HepG2 (cell line): ENCODE results near the gene CLRN2. TPM values are rescaled to one million over a fixed set of nuclear protein-coding genes. Genes with fewer than 3 reads are reported as not detected.

Experiments
- ATAC-seq: fragments of 200-7000 bp; cut with Tn5 transposase; 3 replicates; pipeline ENCODE4 v1.9.1; 2020; ENCODE audit warnings: mild to moderate bottlenecking, moderate library complexity
- BruUV-seq: library from RNA; stranded (reverse); fragments of 400-500 nt; replicated peaks from 2 replicates; lab custom pipeline; 2021; lab: Mats Ljungman, UMichigan
- CTCF ChIA-PET: fragments of 300-600 bp; formaldehyde crosslinking; extraction: SDS; loops from one replicate; lab custom pipeline; 2021; ENCODE audit warnings: low total read pairs, inconsistent platforms, low intra/inter-chr PET ratio; lab: Yijun Ruan, JAX
- POLR2A ChIA-PET: fragments of 350-600 bp; sonication (Branson Sonifier 250); formaldehyde crosslinking; loops from one replicate; lab custom pipeline; 2020; ENCODE audit warnings: antibody characterized with exemption, inconsistent platforms; lab: Yijun Ruan, JAX
- DNase-seq: peaks from one replicate; pipeline ENCODE4 v3.0.0-alpha.2; 2015; ENCODE audit warnings: low spot score
- FAIRE-seq: peaks from 3 replicates; lab custom pipeline; 2011; peaks lifted over from hg19 to GRCh38; lab: Jason Lieb, UNC
- H2AFZ ChIP-seq: one replicate; pipeline ENCODE4 v1.6.1; 2011; ENCODE audit warnings: low read length, inconsistent platforms
- H3K27ac ChIP-seq: fragments of 300-600 bp; 3 replicates; pipeline ENCODE4 v1.8.0; 2011; ENCODE audit warnings: mixed run types, mild to moderate bottlenecking, mixed read lengths, low read length, inconsistent platforms; ENCODE audit not compliant: insufficient read depth; ENCODE audit errors: extremely low read length
- H3K27me3 ChIP-seq, 2 experiments: fragments of 200-600 bp in 1 of 2; 2 replicates in 1 of 2; 3 replicates in 1 of 2; pipeline versions ENCODE4 v1.6.0 to v1.8.0; 2011; ENCODE audit warnings: low read length in 2 of 2, mild to moderate bottlenecking in 2 of 2, moderate library complexity in 2 of 2, inconsistent platforms in 1 of 2; ENCODE audit not compliant: insufficient read depth in 2 of 2, control insufficient read depth in 1 of 2
- H3K36me3 ChIP-seq, 2 experiments: fragments of 200-600 bp in 1 of 2; replicated peaks in 1 of 2; 2 replicates in 1 of 2; 3 replicates in 1 of 2; pipeline versions ENCODE4 v1.5.1 to v1.8.0; 2011; ENCODE audit warnings: low read length in 2 of 2, inconsistent platforms in 1 of 2; ENCODE audit not compliant: insufficient read depth in 2 of 2, control insufficient read depth in 1 of 2
- H3K4me1 ChIP-seq: 2 replicates; pipeline ENCODE4 v1.5.1; 2012; ENCODE audit warnings: low read length, inconsistent platforms; ENCODE audit not compliant: insufficient read depth
- H3K4me2 ChIP-seq: 2 replicates; pipeline ENCODE4 v1.6.0; 2011; ENCODE audit warnings: low read depth, low read length, inconsistent platforms
- H3K4me3 ChIP-seq, 3 experiments: fragments of 200-600 bp in 1 of 3; sonication (generic), shearing (Covaris generic) in 1 of 3; replicated peaks in 1 of 3; 2 replicates each; pipeline ENCODE4 v1.5.1; 2011 to 2016; ENCODE audit warnings: low read length in 3 of 3, inconsistent platforms in 2 of 3, low read depth in 2 of 3, mild to moderate bottlenecking in 2 of 3, control low read depth in 1 of 3, mixed read lengths in 1 of 3; ENCODE audit not compliant: insufficient read depth in 1 of 3
- H3K79me2 ChIP-seq: one replicate; pipeline ENCODE4 v1.6.1; 2011; ENCODE audit warnings: low read length, inconsistent platforms; ENCODE audit not compliant: insufficient read depth
- H3K9ac ChIP-seq: 2 replicates; pipeline ENCODE4 v1.6.0; 2011; ENCODE audit warnings: mild to moderate bottlenecking, low read depth, low read length, inconsistent platforms; ENCODE audit not compliant: insufficient read depth
- H3K9me3 ChIP-seq: 2 replicates; pipeline ENCODE4 v1.5.1; 2012; ENCODE audit warnings: mild to moderate bottlenecking, low read length
- H4K20me1 ChIP-seq: 2 replicates; pipeline ENCODE4 v1.6.0; 2011; ENCODE audit warnings: inconsistent platforms, mild to moderate bottlenecking, low read length, moderate library complexity; ENCODE audit not compliant: insufficient read depth
- CREB3 ChIP-seq: sonication (generic); formaldehyde crosslinking; IDR thresholded peaks from 2 replicates; pipeline ENCODE4 v1.5.0; 2020; ENCODE audit warnings: missing genetic modification reagents
- GATA4 ChIP-seq: sonication (generic); IDR thresholded peaks from 2 replicates; pipeline ENCODE4 v1.6.1; 2016; ENCODE audit warnings: antibody characterized with exemption, low read depth, borderline replicate concordance
- IRF1 ChIP-seq: sonication (generic); formaldehyde crosslinking; IDR thresholded peaks from 2 replicates; pipeline ENCODE4 v1.4.0; 2020; ENCODE audit warnings: low read depth, mild to moderate bottlenecking, missing genetic modification reagents
- KAT7 ChIP-seq: IDR thresholded peaks from 2 replicates; pipeline ENCODE4 v1.6.1; 2018; ENCODE audit warnings: borderline replicate concordance, missing compliant biosample characterization
- MATR3 ChIP-seq: sonication (generic); formaldehyde crosslinking; IDR thresholded peaks from 2 replicates; pipeline ENCODE4 v1.4.0; 2020; ENCODE audit warnings: missing genetic modification reagents
- MTERF4 ChIP-seq: sonication (generic); formaldehyde crosslinking; IDR thresholded peaks from 2 replicates; pipeline ENCODE4 v1.8.0; 2023; ENCODE audit warnings: mild to moderate bottlenecking, missing genetic modification reagents
- SIX1 ChIP-seq: sonication (generic); formaldehyde crosslinking; IDR thresholded peaks from 2 replicates; pipeline ENCODE4 v1.4.0; 2020; ENCODE audit warnings: missing genetic modification reagents, borderline replicate concordance
- SMAD3 ChIP-seq: sonication (generic); formaldehyde crosslinking; IDR thresholded peaks from 2 replicates; pipeline ENCODE4 v1.4.0; 2020; ENCODE audit warnings: missing genetic modification reagents
- U2AF1 ChIP-seq: fragments of 200-400 bp; formaldehyde crosslinking; optimal IDR thresholded peaks from 2 replicates; pipeline ENCODE3; 2017; ENCODE audit warnings: mild to moderate bottlenecking, low read depth, low read length
- ZHX1 ChIP-seq: sonication (generic); formaldehyde crosslinking; IDR thresholded peaks from 2 replicates; pipeline ENCODE4 v1.8.1; 2022; ENCODE audit warnings: low read depth, mild to moderate bottlenecking, missing genetic modification reagents
- ZMYM3 ChIP-seq: sonication (generic); formaldehyde crosslinking; IDR thresholded peaks from 2 replicates; pipeline ENCODE4 v1.5.1; 2020; ENCODE audit warnings: mild to moderate bottlenecking, missing genetic modification reagents
- ZNF883 ChIP-seq: sonication (generic); formaldehyde crosslinking; IDR thresholded peaks from 2 replicates; pipeline ENCODE4 v1.5.1; 2020; ENCODE audit warnings: mild to moderate bottlenecking, missing genetic modification reagents; ENCODE audit errors: not compliant biosample characterization
- ZSCAN22 ChIP-seq: sonication (generic); formaldehyde crosslinking; IDR thresholded peaks from 2 replicates; pipeline ENCODE4 v1.4.0; 2020; ENCODE audit warnings: mild to moderate bottlenecking, missing genetic modification reagents
- WGBS: methylation state at CpG from one replicate; pipeline ENCODE4 v1.1.6; 2017; ENCODE audit warnings: low lambda C conversion rate; 5-methylcytosine and 5-hydroxymethylcytosine counted together
- in situ Hi-C: cut with HindIII; loops from 2 replicates; pipeline ENCODE4 v1.10.0; 2017; ENCODE audit warnings: low pct_unique_long_range_greater_than_20kb; ENCODE audit not compliant: extremely low pct_ligation_motif_present
- intact Hi-C: fragments of 100-400 bp; cut with micrococcal nuclease; formaldehyde crosslinking; loops from one replicate; pipeline ENCODE4 v1.10.0; 2022; ENCODE audit not compliant: unreplicated experiment
- polyA plus RNA-seq, 8 experiments: library from polyadenylated mRNA; depleted of rRNA in 3 of 8; stranded (reverse) in 7 of 8; unstranded in 1 of 8; fragments of >200 nt; fragmentation: Illumina TruSeq in 4 of 8; extraction: Trizol in 4 of 8; gene quantifications; 2 replicates each; pipeline versions ENCODE4 v1.2.1 to v1.2.3, GENCODE V29; 2011 to 2016; ENCODE audit warnings: low read depth in 4 of 8, missing spikeins in 1 of 8, mixed read lengths in 1 of 8; ENCODE audit not compliant: insufficient read depth in 1 of 8
- total RNA-seq, 5 experiments: library from RNA; depleted of rRNA; stranded (reverse); fragments of >200 nt; fragmentation: Illumina TruSeq; extraction: Trizol; gene quantifications; 2 replicates each; pipeline ENCODE4 v1.2.3, GENCODE V29; 2016; ENCODE audit warnings: low read depth in 1 of 5

CLRN2 gene
- total and polyA plus RNA-seq, 2 of the 13 experiments (the other 11 are each of a cell fraction or from before 2014, with no cell fraction given), result not detected

- no TSS peak for BruUV-seq
- H3K9ac ChIP-seq, result no peak overlapping the region
- 95% methylated on average over 3 of the region's 3 CpGs for WGBS
- FAIRE-seq (no peak), DNase-seq (no peak), ATAC-seq (no peak)
- H3K4me3 ChIP-seq, result no peak overlapping the region
- peaks cover 27% of the 10 kb centered on the region for H3K4me1 ChIP-seq
- H4K20me1 ChIP-seq, result no peaks in the 10 kb centered on the region
- ChIA-PET CTCF (no interaction called here), POLR2A (interaction anchor here (2.5 kb wide), 1 partner anchor 11 kb away, joined by 10 read pairs; the partner anchor contains the start of gene LAP3)
- H3K4me2 ChIP-seq, result no peak overlapping the region
- TF ChIP-seq SMAD3, result no peak
- no peak for TF ChIP-seq IRF1
- no peak for TF ChIP-seq MTERF4 (CRISPR knock-in tag)
- TF ChIP-seq, all 625 proteins: peak for 0
- intact Hi-C loops (no loop called here), in situ Hi-C loops (loop anchor here (25.0 kb wide), 1 partner anchor 446 kb away; the partner anchor contains the start of gene LCORL)
- H3K79me2 ChIP-seq, result no peaks in the 10 kb centered on the region
- H3K36me3 ChIP-seq, result no peaks in the 10 kb centered on the region
- no peak overlapping the region for H2AFZ ChIP-seq
- H3K9me3 ChIP-seq, result no peaks in the 10 kb centered on the region
- H3K27ac ChIP-seq, result no peak overlapping the region
- no peaks in the 10 kb centered on the region for H3K27me3 ChIP-seq
Measured at GRCh38 chr4:17565846-17566245, 50.9 kb downstream of the CLRN2 start.

GRCh38 chr4:17567271-17567670, 52.3 kb downstream of the CLRN2 start:
- Histone ChIP-seq H3K27ac (no peak overlapping the region), H3K27me3 (no peaks in the 10 kb centered on the region; a peak in 1 of 5 replicates), H2AFZ (no peak overlapping the region), H3K4me3 (no peak overlapping the region), H4K20me1 (no peaks in the 10 kb centered on the region), H3K4me2 (no peak overlapping the region), H3K9me3 (no peaks in the 10 kb centered on the region), H3K36me3 (no peaks in the 10 kb centered on the region), H3K4me1 (peaks cover 18% of the 10 kb centered on the region), H3K79me2 (no peaks in the 10 kb centered on the region), H3K9ac (no peak overlapping the region)
- ChIA-PET CTCF (no interaction called here), POLR2A (interaction anchor here (2.5 kb wide), 1 partner anchor 10 kb away, joined by 10 read pairs; the partner anchor contains the start of gene LAP3)
- intact Hi-C loops, result no loop called here
- 93% methylated on average over 2 of the region's 2 CpGs for WGBS
- TF ChIP-seq GATA4 (no peak), U2AF1 (no peak), MATR3 (CRISPR knock-in tag) (no peak), KAT7 (no peak), ZHX1 (CRISPR knock-in tag) (no peak), SIX1 (CRISPR knock-in tag) (no peak), ZNF883 (no peak), ZSCAN22 (CRISPR knock-in tag) (no peak), ZMYM3 (CRISPR knock-in tag) (no peak), CREB3 (no peak)
- ATAC-seq (no peak), FAIRE-seq (no peak), DNase-seq (no peak)
- BruUV-seq, result no TSS peak
- in situ Hi-C loops, result loop anchor here (25.0 kb wide), 1 partner anchor 445 kb away; the partner anchor contains the start of gene LCORL
